WTC11 (cell line): ENCODE measurements around the gene CDR2. TPM values are rescaled to one million over a fixed set of nuclear protein-coding genes. Genes with fewer than 3 reads are reported as not detected.

Source experiments
- ATAC-seq: fragments of 200-7000 bp; cut with Tn5 transposase; 2 replicates; pipeline ENCODE4 v1.10.0; 2021; ENCODE audit warnings: mild to moderate bottlenecking, moderate library complexity
- CTCF ChIA-PET: fragments of 300-600 bp; sonication (Branson Sonifier 250); formaldehyde crosslinking; loops from one replicate; lab custom pipeline; 2021; ENCODE audit warnings: antibody characterized with exemption; lab: Charles Lee
- POLR2A ChIA-PET: fragments of 350-600 bp; sonication (Branson Sonifier 250); formaldehyde crosslinking; loops from one replicate; lab custom pipeline; 2021; ENCODE audit warnings: antibody characterized with exemption; lab: Charles Lee
- DNase-seq: peaks from one replicate; pipeline ENCODE4 v3.0.0; 2021; ENCODE audit warnings: low spot score
- H3K27ac Mint-ChIP-seq: 2 replicates; pipeline ENCODE4 v1.8.0; 2021; ENCODE audit warnings: mixed read lengths
- H3K27me3 Mint-ChIP-seq: 2 replicates; pipeline ENCODE4 v1.8.0; 2021; ENCODE audit warnings: low read depth, mild to moderate bottlenecking, moderate library complexity, mixed read lengths
- H3K36me3 Mint-ChIP-seq: 2 replicates; pipeline ENCODE4 v1.8.0; 2021; ENCODE audit warnings: mixed read lengths
- H3K4me1 Mint-ChIP-seq: 2 replicates; pipeline ENCODE4 v1.8.0; 2022; ENCODE audit warnings: mixed read lengths
- H3K4me3 Mint-ChIP-seq: 2 replicates; pipeline ENCODE4 v1.8.0; 2021; ENCODE audit warnings: mild to moderate bottlenecking, moderate library complexity, mixed read lengths
- H3K9me3 Mint-ChIP-seq: 2 replicates; pipeline ENCODE4 v1.8.0; 2021; ENCODE audit warnings: mixed read lengths
- FOXJ3 ChIP-seq: sonication (generic); formaldehyde crosslinking; IDR thresholded peaks from 2 replicates; pipeline ENCODE4 v1.9.0; 2021; ENCODE audit warnings: missing genetic modification reagents, mild to moderate bottlenecking, borderline replicate concordance
- PRRX2 ChIP-seq: fragments of 250-450 bp; sonication (Bioruptor Pico); IDR thresholded peaks from 2 replicates; pipeline ENCODE4 v1.8.0; 2021; ENCODE audit warnings: mild to moderate bottlenecking
- SMAD3 ChIP-seq: sonication (generic); formaldehyde crosslinking; IDR thresholded peaks from 2 replicates; pipeline ENCODE4 v1.8.0; 2022; ENCODE audit warnings: missing genetic modification reagents, mild to moderate bottlenecking, borderline replicate concordance
- TEAD1 ChIP-seq: sonication (generic); formaldehyde crosslinking; IDR thresholded peaks from 2 replicates; pipeline ENCODE4 v1.8.0; 2022; ENCODE audit warnings: mild to moderate bottlenecking, missing genetic modification reagents
- ZNF219 ChIP-seq: sonication (generic); formaldehyde crosslinking; IDR thresholded peaks from 2 replicates; pipeline ENCODE4 v1.8.0; 2023; ENCODE audit warnings: missing genetic modification reagents, mild to moderate bottlenecking, borderline replicate concordance
- ZNF263 ChIP-seq: sonication (generic); formaldehyde crosslinking; IDR thresholded peaks from 2 replicates; pipeline ENCODE4 v1.8.1; 2022; ENCODE audit warnings: low read depth, mild to moderate bottlenecking, moderate library complexity, missing genetic modification reagents
- ZNF396 ChIP-seq: fragments of 250-450 bp; sonication (Bioruptor Pico); IDR thresholded peaks from 2 replicates; pipeline ENCODE4 v1.8.0; 2021; ENCODE audit warnings: mild to moderate bottlenecking, moderate library complexity, borderline replicate concordance
- ZNF416 ChIP-seq: fragments of 250-450 bp; sonication (Bioruptor Pico); IDR thresholded peaks from 2 replicates; pipeline ENCODE4 v1.9.0; 2021; ENCODE audit warnings: mild to moderate bottlenecking, inconsistent platforms
- ZNF671 ChIP-seq: fragments of 250-450 bp; sonication (Bioruptor Pico); IDR thresholded peaks from 2 replicates; pipeline ENCODE4 v1.8.0; 2021; ENCODE audit warnings: mild to moderate bottlenecking
- total RNA-seq: library from RNA; stranded (reverse); gene quantifications from 3 replicates; pipeline ENCODE4 v1.2.3, GENCODE V29; 2021
- TF ChIP-seq, protein P1 (sequence below): fragments of 250-450 bp; sonication (Bioruptor Pico); IDR thresholded peaks from 2 replicates; pipeline ENCODE4 v1.9.0; 2021; ENCODE audit warnings: mild to moderate bottlenecking
- TF ChIP-seq, protein P2 (sequence below): fragments of 250-450 bp; sonication (Bioruptor Pico); IDR thresholded peaks from 2 replicates; pipeline ENCODE4 v1.9.0; 2021; ENCODE audit warnings: moderate library complexity, mild to moderate bottlenecking, inconsistent platforms, borderline replicate concordance
- TF ChIP-seq, protein P3 (sequence below): sonication (generic); formaldehyde crosslinking; IDR thresholded peaks from 2 replicates; pipeline ENCODE4 v1.8.1; 2023; ENCODE audit warnings: mild to moderate bottlenecking, missing genetic modification reagents, borderline replicate concordance
- TF ChIP-seq, protein P4 (sequence below): sonication (generic); formaldehyde crosslinking; IDR thresholded peaks from 2 replicates; pipeline ENCODE4 v1.8.0; 2022; ENCODE audit warnings: mild to moderate bottlenecking, missing genetic modification reagents
- TF ChIP-seq, protein P5 (sequence below): sonication (generic); formaldehyde crosslinking; IDR thresholded peaks from 2 replicates; pipeline ENCODE4 v1.8.0; 2022; ENCODE audit warnings: mild to moderate bottlenecking, missing genetic modification reagents
- TF ChIP-seq, protein P6 (sequence below): sonication (generic); formaldehyde crosslinking; conservative IDR thresholded peaks from 2 replicates; pipeline ENCODE4 v1.8.1; 2022; ENCODE audit warnings: mild to moderate bottlenecking, missing genetic modification reagents
- TF ChIP-seq, protein P7 (sequence below): fragments of 250-450 bp; sonication (Bioruptor Pico); IDR thresholded peaks from 2 replicates; pipeline ENCODE4 v1.9.0; 2021; ENCODE audit warnings: mild to moderate bottlenecking

CDR2 gene
- total RNA-seq, 1 experiment from 2014 or later, result 40.9 TPM

DNA sequence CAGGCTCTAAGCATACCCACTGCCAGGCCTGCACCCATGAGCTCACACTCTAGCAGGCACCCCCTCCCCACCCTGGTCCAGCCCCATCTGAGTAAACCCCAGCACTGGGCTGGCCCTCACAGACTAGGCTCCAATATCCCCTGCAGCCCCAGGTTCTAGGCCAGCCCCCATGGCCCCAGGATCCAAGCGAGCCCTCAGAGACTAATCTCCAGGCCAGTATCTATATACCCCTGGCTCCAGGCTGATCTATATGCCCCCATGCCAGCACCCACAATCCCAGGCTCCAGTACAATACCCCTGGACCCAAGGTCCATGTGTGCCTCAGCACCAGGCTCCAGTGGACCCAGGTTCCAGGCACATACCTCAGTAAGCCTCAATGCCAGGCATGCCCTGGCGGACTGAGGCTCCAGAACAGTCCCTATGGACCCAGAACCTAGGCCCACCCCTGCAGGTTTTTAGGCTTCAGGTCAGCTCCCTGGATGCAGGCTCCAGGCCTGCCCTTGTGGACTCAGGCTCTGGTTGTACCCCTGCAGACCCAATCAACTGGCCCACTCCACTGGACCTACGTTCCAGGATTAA, 38.7 kb downstream of the CDR2 start (continued):
- TF ChIP-seq, protein P1, sequence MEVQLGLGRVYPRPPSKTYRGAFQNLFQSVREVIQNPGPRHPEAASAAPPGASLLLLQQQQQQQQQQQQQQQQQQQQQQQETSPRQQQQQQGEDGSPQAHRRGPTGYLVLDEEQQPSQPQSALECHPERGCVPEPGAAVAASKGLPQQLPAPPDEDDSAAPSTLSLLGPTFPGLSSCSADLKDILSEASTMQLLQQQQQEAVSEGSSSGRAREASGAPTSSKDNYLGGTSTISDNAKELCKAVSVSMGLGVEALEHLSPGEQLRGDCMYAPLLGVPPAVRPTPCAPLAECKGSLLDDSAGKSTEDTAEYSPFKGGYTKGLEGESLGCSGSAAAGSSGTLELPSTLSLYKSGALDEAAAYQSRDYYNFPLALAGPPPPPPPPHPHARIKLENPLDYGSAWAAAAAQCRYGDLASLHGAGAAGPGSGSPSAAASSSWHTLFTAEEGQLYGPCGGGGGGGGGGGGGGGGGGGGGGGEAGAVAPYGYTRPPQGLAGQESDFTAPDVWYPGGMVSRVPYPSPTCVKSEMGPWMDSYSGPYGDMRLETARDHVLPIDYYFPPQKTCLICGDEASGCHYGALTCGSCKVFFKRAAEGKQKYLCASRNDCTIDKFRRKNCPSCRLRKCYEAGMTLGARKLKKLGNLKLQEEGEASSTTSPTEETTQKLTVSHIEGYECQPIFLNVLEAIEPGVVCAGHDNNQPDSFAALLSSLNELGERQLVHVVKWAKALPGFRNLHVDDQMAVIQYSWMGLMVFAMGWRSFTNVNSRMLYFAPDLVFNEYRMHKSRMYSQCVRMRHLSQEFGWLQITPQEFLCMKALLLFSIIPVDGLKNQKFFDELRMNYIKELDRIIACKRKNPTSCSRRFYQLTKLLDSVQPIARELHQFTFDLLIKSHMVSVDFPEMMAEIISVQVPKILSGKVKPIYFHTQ, result no peak
- no peak for TF ChIP-seq ZNF219 (CRISPR knock-in tag)
- TF ChIP-seq, protein P2, sequence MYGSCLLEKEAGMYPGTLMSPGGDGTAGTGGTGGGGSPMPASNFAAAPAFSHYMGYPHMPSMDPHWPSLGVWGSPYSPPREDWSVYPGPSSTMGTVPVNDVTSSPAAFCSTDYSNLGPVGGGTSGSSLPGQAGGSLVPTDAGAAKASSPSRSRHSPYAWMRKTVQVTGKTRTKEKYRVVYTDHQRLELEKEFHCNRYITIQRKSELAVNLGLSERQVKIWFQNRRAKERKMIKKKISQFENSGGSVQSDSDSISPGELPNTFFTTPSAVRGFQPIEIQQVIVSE (CRISPR knock-in tag), result no peak
- TF ChIP-seq TEAD1 (CRISPR knock-in tag), result no peak
- TF ChIP-seq, protein P3, sequence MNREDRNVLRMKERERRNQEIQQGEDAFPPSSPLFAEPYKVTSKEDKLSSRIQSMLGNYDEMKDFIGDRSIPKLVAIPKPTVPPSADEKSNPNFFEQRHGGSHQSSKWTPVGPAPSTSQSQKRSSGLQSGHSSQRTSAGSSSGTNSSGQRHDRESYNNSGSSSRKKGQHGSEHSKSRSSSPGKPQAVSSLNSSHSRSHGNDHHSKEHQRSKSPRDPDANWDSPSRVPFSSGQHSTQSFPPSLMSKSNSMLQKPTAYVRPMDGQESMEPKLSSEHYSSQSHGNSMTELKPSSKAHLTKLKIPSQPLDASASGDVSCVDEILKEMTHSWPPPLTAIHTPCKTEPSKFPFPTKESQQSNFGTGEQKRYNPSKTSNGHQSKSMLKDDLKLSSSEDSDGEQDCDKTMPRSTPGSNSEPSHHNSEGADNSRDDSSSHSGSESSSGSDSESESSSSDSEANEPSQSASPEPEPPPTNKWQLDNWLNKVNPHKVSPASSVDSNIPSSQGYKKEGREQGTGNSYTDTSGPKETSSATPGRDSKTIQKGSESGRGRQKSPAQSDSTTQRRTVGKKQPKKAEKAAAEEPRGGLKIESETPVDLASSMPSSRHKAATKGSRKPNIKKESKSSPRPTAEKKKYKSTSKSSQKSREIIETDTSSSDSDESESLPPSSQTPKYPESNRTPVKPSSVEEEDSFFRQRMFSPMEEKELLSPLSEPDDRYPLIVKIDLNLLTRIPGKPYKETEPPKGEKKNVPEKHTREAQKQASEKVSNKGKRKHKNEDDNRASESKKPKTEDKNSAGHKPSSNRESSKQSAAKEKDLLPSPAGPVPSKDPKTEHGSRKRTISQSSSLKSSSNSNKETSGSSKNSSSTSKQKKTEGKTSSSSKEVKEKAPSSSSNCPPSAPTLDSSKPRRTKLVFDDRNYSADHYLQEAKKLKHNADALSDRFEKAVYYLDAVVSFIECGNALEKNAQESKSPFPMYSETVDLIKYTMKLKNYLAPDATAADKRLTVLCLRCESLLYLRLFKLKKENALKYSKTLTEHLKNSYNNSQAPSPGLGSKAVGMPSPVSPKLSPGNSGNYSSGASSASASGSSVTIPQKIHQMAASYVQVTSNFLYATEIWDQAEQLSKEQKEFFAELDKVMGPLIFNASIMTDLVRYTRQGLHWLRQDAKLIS, result no peak
- no peak for TF ChIP-seq ZNF671 (CRISPR knock-in tag)
- no peak for TF ChIP-seq ZNF416 (CRISPR knock-in tag)
- TF ChIP-seq, protein P4, sequence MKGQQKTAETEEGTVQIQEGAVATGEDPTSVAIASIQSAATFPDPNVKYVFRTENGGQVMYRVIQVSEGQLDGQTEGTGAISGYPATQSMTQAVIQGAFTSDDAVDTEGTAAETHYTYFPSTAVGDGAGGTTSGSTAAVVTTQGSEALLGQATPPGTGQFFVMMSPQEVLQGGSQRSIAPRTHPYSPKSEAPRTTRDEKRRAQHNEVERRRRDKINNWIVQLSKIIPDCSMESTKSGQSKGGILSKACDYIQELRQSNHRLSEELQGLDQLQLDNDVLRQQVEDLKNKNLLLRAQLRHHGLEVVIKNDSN (CRISPR knock-in tag), result no peak
- no peak for TF ChIP-seq SMAD3 (CRISPR knock-in tag)
- TF ChIP-seq ZNF263 (CRISPR knock-in tag), result no peak
- TF ChIP-seq FOXJ3 (CRISPR knock-in tag), result no peak

DNA sequence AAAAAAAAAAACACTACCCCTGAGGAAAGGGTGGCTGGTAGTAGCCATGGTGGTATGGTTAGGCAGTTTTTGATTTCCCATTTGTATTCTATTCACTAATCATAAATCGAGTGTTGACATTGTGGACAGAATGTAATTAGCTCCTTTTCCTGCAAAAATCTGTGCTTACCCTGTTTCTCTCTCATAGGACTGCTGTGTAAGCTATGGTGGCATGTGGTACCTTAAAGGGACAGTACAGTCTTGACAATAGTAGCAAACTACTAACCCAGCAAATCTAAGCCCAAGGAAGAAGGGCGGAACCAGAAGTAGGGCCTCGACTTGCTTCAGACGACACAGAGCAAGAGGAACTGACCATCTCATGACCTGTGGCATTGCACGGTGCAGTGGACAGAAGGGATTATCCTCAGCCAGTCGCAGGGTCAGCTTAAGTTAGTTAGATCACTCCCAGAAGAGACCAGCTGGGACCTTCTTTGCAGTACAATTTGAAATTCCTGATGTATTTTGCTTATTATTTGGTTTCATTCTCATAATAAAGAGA, 40.9 kb downstream of the CDR2 start:
- ChIA-PET CTCF (interaction anchor here (0.7 to 1.0 kb wide), 2 partner anchors 12 to 1047 kb away, joined by 3 read pairs; no protein-coding TSS in a partner anchor), POLR2A (no interaction called here)
- Mint-ChIP-seq H3K27me3 (peaks cover 4% of the 10 kb centered on the region), H3K4me3 (no peak overlapping the region), H3K9me3 (peaks cover 26% of the 10 kb centered on the region), H3K36me3 (peaks cover 75% of the 10 kb centered on the region), H3K4me1 (no peaks in the 10 kb centered on the region), H3K27ac (no peak overlapping the region; the same call in 1 of the 2 replicates)
- no peak for DNase-seq
- no peak for ATAC-seq
- TF ChIP-seq ZNF416 (CRISPR knock-in tag), result no peak
- TF ChIP-seq ZNF396 (CRISPR knock-in tag), result no peak
- TF ChIP-seq, protein P5, sequence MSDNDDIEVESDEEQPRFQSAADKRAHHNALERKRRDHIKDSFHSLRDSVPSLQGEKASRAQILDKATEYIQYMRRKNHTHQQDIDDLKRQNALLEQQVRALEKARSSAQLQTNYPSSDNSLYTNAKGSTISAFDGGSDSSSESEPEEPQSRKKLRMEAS (CRISPR knock-in tag), result no peak
- TF ChIP-seq FOXJ3 (CRISPR knock-in tag), result no peak
- TF ChIP-seq PRRX2, result no peak
- TF ChIP-seq, protein P6, sequence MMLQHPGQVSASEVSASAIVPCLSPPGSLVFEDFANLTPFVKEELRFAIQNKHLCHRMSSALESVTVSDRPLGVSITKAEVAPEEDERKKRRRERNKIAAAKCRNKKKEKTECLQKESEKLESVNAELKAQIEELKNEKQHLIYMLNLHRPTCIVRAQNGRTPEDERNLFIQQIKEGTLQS (CRISPR knock-in tag), result no peak
- no peak for TF ChIP-seq SMAD3 (CRISPR knock-in tag)
- TF ChIP-seq, protein P7, sequence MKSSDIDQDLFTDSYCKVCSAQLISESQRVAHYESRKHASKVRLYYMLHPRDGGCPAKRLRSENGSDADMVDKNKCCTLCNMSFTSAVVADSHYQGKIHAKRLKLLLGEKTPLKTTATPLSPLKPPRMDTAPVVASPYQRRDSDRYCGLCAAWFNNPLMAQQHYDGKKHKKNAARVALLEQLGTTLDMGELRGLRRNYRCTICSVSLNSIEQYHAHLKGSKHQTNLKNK (CRISPR knock-in tag), result no peak
